ENCODE data around the gene CD48.

CD48 gene

GRCh38 chr1:160628799-160629263, 82.8 kb downstream of the CD48 start:
- TF ChIP-seq CTCF (IDR thresholded peaks at IDR 0.05; ENCODE audit: low read length, missing control alignments) = no peak
- no peak overlapping the region for H3K4me3 ChIP-seq (replicated peaks; ENCODE audit: low read depth, low read length)
- DNase-seq (ENCODE audit: low read depth) = no peak

Measured in fibroblast of pulmonary artery (primary cell).